MCF 10A (cell line): Measurements from ENCODE around the gene TAF8. TPM values are rescaled to one million over a fixed set of nuclear protein-coding genes. Genes with fewer than 3 reads are reported as not detected.

Source experiments
- BruUV-seq: library from RNA; stranded (reverse); fragments of 400-500 nt; replicated peaks from 2 replicates; lab custom pipeline; 2021; lab: Mats Ljungman, UMichigan
- CTCF ChIA-PET: fragments of 300-600 bp; sonication (Branson Sonifier 250); formaldehyde crosslinking; extraction: SDS; loops from one replicate; lab custom pipeline; 2021; ENCODE audit warnings: antibody characterized with exemption, inconsistent platforms; lab: Yijun Ruan, JAX
- POLR2A ChIA-PET: fragments of 300-600, 350-650 bp; sonication (Branson Sonifier 250); formaldehyde crosslinking; extraction: SDS; loops from one replicate; lab custom pipeline; 2020; ENCODE audit warnings: antibody characterized with exemption, inconsistent platforms; lab: Yijun Ruan, JAX
- DNase-seq: peaks from one replicate; pipeline ENCODE4 v3.0.0-alpha.2; 2018; ENCODE audit not compliant: unreplicated experiment
- H3K27ac Mint-ChIP-seq: one replicate; pipeline ENCODE4 v1.8.0; 2022; ENCODE audit warnings: mild to moderate bottlenecking, low read depth, mixed read lengths; ENCODE audit not compliant: unreplicated experiment
- H3K27me3 Mint-ChIP-seq: one replicate; pipeline ENCODE4 v1.8.0; 2022; ENCODE audit warnings: mixed read lengths; ENCODE audit not compliant: insufficient read depth, unreplicated experiment
- H3K36me3 Mint-ChIP-seq: one replicate; pipeline ENCODE4 v1.8.0; 2022; ENCODE audit warnings: mild to moderate bottlenecking, moderate library complexity, mixed read lengths; ENCODE audit not compliant: insufficient read depth, unreplicated experiment
- H3K4me1 Mint-ChIP-seq: one replicate; pipeline ENCODE4 v1.8.0; 2022; ENCODE audit warnings: mixed read lengths; ENCODE audit not compliant: insufficient read depth, unreplicated experiment
- H3K4me3 Mint-ChIP-seq: one replicate; pipeline ENCODE4 v1.8.0; 2022; ENCODE audit warnings: mild to moderate bottlenecking, moderate library complexity, mixed read lengths; ENCODE audit not compliant: unreplicated experiment
- H3K9me3 Mint-ChIP-seq: one replicate; pipeline ENCODE4 v1.8.0; 2022; ENCODE audit warnings: mixed read lengths; ENCODE audit not compliant: unreplicated experiment
- intact Hi-C: fragments of 100-400 bp; cut with micrococcal nuclease; formaldehyde crosslinking; loops from 2 replicates; pipeline ENCODE4 v1.14.1; 2022
- total RNA-seq: library from RNA; stranded (reverse); gene quantifications from 2 replicates; pipeline ENCODE4 v1.2.3, GENCODE V29; 2022
- TF ChIP-seq, protein P1 (sequence below): fragments of 200-600 bp; IDR thresholded peaks from one replicate; pipeline ENCODE4 v1.8.0; 2022; ENCODE audit warnings: antibody characterized with exemption, mild to moderate bottlenecking; ENCODE audit not compliant: unreplicated experiment

TAF8 gene
- total RNA-seq, 1 experiment from 2014 or later = 23.8 TPM

DNA sequence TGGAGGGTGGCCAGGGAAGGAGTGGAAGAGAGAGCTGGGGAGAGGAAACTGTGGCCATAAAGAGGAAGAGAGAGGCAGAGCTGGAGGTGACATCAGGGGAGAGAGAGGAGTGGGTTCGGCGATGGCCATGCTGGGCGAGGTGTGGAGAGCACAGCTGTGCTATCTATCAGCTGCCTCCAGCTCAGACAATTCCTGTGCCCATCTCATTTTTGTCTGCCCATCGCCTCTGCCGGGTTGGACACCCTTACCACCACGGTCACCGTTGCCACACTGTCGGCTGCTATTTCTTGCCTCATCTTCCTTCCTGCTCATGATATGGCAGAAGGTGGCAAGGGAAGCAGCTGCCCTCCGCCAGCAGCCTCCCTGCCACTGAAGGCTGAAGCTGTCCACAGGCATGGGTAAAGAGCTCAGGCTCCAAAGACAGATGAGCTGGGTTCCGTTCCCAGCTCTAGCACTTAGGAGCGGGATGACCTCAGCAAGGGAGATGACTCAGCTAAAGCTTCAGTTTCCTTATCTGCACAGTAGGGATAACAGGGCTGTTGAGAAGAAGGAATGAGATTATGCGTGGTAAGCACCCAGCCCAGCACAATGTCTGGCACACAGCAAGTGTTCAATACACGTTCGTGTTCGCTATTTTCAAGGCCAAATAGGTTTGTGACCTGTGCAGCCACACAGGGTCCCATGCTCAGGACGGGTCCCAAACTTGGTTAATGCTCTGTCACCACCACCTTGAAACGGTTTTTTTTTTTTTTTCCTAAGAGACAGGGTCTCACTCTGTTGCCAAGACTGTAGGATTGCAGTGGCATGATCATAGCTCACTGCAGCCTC, 21.9 kb upstream of the TAF8 start:
- H3K9me3 Mint-ChIP-seq = no peaks in the 10 kb centered on the region
- no TSS peak for BruUV-seq
- ChIA-PET CTCF (interaction anchor here (0.7 to 1.9 kb wide), 5 partner anchors 13 to 96 kb away, joined by 3 to 5 read pairs (median 4); no protein-coding TSS in a partner anchor), POLR2A (no interaction called here)
- peaks cover 82% of the 10 kb centered on the region for H3K36me3 Mint-ChIP-seq
- peak; percentile 62 for DNase-seq
- H3K27me3 Mint-ChIP-seq = no peaks in the 10 kb centered on the region
- no peak overlapping the region for H3K4me3 Mint-ChIP-seq
- H3K4me1 Mint-ChIP-seq = peaks cover 21% of the 10 kb centered on the region
- peak overlapping the region; percentile 23 for H3K27ac Mint-ChIP-seq
- TF ChIP-seq, protein P1, sequence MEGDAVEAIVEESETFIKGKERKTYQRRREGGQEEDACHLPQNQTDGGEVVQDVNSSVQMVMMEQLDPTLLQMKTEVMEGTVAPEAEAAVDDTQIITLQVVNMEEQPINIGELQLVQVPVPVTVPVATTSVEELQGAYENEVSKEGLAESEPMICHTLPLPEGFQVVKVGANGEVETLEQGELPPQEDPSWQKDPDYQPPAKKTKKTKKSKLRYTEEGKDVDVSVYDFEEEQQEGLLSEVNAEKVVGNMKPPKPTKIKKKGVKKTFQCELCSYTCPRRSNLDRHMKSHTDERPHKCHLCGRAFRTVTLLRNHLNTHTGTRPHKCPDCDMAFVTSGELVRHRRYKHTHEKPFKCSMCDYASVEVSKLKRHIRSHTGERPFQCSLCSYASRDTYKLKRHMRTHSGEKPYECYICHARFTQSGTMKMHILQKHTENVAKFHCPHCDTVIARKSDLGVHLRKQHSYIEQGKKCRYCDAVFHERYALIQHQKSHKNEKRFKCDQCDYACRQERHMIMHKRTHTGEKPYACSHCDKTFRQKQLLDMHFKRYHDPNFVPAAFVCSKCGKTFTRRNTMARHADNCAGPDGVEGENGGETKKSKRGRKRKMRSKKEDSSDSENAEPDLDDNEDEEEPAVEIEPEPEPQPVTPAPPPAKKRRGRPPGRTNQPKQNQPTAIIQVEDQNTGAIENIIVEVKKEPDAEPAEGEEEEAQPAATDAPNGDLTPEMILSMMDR = no peak
- intact Hi-C loops = no loop called here

DNA sequence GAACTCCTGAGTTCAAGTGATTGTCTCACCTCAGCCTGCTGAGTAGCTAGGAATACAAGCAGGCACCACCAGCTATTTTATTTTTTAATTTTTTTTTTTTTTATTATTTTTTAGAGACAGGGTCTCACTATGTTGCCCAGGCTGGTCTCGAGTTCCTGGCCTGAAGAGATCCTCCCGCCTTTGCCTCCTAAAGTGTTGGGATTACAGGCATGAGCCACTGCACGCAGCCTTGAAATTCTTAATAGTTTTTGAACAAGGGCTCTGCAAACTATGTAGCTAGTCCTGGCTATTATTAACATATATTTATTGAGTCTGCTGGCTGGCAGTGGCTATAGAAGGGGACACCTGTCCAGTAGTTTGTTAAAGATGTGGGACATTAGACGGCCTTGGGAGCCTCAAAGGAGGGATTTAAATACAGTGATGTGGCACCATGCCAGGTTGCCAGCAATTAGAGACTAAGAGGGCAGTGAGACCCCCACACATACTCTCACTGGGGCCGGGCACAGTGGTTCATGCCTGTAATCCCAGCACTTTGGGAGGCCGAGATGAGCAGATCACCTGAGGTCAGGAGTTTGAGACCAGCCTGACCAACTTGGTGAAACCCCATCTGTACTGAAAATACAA, 21.1 kb upstream of the TAF8 start:
- CTCF ChIA-PET = interaction anchor here (0.7 to 1.9 kb wide), 5 partner anchors 12 to 661 kb away, joined by 3 to 5 read pairs (median 4); no protein-coding TSS in a partner anchor

DNA sequence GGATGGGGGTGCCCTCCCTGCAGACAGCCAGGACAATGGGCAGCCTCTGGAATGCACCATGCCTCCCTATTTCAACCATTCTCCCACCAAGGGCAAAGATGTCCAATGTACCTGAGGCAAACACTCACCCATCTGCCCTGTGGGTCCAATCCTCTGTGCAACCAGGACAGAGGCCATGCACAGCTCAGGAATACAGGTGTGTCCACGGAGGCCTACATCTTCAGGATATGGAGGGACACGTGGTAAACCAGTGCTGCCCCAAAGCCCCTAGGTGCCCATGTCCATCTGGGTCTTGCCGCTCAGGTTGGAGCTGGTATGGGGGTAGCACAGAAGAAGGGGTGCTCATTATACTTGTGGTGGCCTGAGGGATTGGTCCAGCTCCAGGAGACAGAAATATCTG, 20.4 kb upstream of the TAF8 start:
- no peak for DNase-seq
- intact Hi-C loops = no loop called here
- Mint-ChIP-seq H3K4me3 (no peak overlapping the region), H3K9me3 (no peaks in the 10 kb centered on the region), H3K27ac (no peak overlapping the region), H3K4me1 (peaks cover 21% of the 10 kb centered on the region), H3K36me3 (peaks cover 89% of the 10 kb centered on the region), H3K27me3 (no peaks in the 10 kb centered on the region)
- ChIA-PET CTCF (interaction anchor here (1.1 to 4.7 kb wide), 4 partner anchors 12 to 661 kb away, joined by 3 to 27 read pairs (median 4); no protein-coding TSS in a partner anchor), POLR2A (no interaction called here)
- TF ChIP-seq, protein P1 = no peak
- no TSS peak for BruUV-seq

More for the DNA sequence above, 21.1 kb upstream of the TAF8 start:
- BruUV-seq = no TSS peak
- POLR2A ChIA-PET = no interaction called here
- Mint-ChIP-seq H3K36me3 (peaks cover 84% of the 10 kb centered on the region), H3K27me3 (no peaks in the 10 kb centered on the region), H3K27ac (no peak overlapping the region), H3K4me1 (peaks cover 21% of the 10 kb centered on the region), H3K4me3 (no peak overlapping the region), H3K9me3 (no peaks in the 10 kb centered on the region)
- TF ChIP-seq, protein P1 = no peak
- DNase-seq = no peak
- intact Hi-C loops = no loop called here
